ENCODE results near the gene NUMB.
"Not testable (repeated sequence)": the region's sequence is repeated elsewhere in the genome, so short reads cannot be mapped to it uniquely, and the experiment has no call there.

The NUMB gene

GRCh38 chr14:73369428-73369827 lies 88.9 kb downstream of the NUMB start:
- no peak overlapping the region for H3K27ac ChIP-seq
- no peak for TF ChIP-seq CTCF (conservative IDR thresholded peaks at IDR 0.05)

DNA sequence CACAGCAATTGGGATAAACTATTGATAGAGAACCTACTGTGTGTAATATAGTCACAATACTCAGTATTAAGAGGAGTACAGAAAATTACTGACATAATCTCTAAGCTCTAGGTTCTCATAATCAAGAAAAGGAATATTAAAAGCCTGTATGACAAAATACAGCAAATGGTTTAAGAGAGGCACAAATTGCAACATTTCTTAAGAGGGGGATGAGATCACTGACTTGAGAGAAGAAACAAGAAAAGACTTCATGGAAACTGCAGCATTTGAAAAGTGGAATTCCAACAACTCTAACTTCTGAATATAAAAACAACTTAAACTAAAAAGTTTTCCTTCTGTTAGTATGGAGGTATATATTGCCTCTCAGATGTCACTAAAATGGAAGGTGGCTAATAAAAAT lies 89.7 kb downstream of the NUMB start:
- TF ChIP-seq CTCF (conservative IDR thresholded peaks at IDR 0.05), result no peak
- no peak overlapping the region for H3K27ac ChIP-seq

DNA sequence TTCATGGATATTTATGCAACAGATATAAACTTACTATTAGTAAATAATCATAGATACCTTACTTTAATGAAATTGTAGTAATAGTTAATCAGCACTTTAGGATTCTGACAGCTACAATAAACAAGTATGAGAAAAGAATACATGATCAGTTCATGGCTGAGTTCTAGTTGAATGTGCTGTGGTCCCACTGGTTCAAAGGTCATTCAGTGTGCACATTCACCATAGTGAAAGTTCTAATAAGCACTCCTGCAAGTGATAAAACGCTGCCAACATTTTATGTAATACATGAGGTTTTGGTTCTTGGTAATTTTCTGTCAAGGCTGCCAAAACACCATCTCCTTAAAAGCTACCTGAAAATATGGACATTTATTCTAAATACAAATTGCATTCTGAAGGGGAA lies 92.6 kb downstream of the NUMB start:
- H3K27ac ChIP-seq, result no peak overlapping the region
- TF ChIP-seq CTCF (conservative IDR thresholded peaks at IDR 0.05), result no peak

DNA sequence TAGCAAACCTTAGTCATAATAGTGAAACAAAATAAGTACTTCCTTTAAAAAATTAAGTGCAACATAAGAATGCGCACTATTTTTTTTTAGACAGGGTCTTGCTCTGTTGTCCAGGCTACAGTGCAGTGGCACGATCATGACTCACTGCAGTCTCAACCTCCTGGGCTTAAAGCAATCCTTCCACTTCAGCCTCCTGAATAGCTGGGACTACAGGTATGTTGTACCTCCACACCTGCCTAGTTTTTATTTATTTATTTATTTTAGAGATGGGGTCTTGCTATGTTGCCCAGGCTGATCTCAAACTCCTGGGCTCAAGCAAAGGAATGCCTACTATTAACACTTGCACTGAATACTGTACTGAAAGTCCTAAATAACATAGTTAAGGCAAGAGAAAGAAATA lies 93.8 kb downstream of the NUMB start:
- H3K27ac ChIP-seq, result no peak overlapping the region
- no peak for TF ChIP-seq CTCF (conservative IDR thresholded peaks at IDR 0.05)

- TF ChIP-seq CTCF (conservative IDR thresholded peaks at IDR 0.05), result no peak
Observed at GRCh38 chr14:73359445-73359844, 98.9 kb downstream of the NUMB start.

DNA sequence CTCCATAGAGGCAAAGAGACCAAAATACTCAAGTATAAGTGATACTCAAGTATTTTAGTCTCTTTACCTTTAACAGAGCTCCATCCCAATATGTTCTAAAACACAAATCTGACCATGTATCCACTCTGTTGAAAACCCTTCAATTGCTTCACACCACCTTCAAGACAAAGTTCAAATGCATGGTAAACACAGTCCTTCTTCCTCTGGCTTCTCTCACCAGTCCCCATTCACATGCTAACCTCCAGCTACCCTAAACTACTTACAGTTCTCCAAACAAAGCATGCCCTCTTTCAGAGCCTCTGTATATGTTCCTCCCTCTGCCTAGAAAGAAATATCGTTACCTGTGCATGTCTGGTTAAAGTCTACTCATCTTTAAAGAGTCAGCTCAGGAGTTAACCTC lies 100.2 kb downstream of the NUMB start:
- TF ChIP-seq CTCF (conservative IDR thresholded peaks at IDR 0.05), result no peak
- H3K27ac ChIP-seq, result no peak overlapping the region

More at GRCh38 chr14:73359445-73359844, 98.9 kb downstream of the NUMB start:
- H3K27ac ChIP-seq, result no peak overlapping the region

GRCh38 chr14:73349091-73349490 lies 109.3 kb downstream of the NUMB start:
- H3K27ac ChIP-seq, result not testable (repeated sequence)

GRCh38 chr14:73344319-73344718 lies 114.0 kb downstream of the NUMB start:
- no peak for TF ChIP-seq CTCF (conservative IDR thresholded peaks at IDR 0.05)
- H3K27ac ChIP-seq, result peak overlapping the region; percentile 20; the same call in 1 of the 2 replicates
